OCI-LY7 (cell line): ENCODE results near the gene PSENEN. TPM values are rescaled to one million over a fixed set of nuclear protein-coding genes. Genes with fewer than 3 reads are reported as not detected.

ENCODE experiments used
- BruUV-seq: library from RNA; stranded (reverse); fragments of 400-500 nt; replicated peaks from 2 replicates; lab custom pipeline; 2021; lab: Mats Ljungman, UMichigan
- CTCF ChIA-PET: fragments of 300-600 bp; sonication (Branson Sonifier 250); formaldehyde crosslinking; loops from one replicate; lab custom pipeline; 2022; ENCODE audit warnings: antibody characterized with exemption; ENCODE audit not compliant: unreplicated experiment; lab: Charles Lee
- POLR2A ChIA-PET: fragments of 300-600 bp; sonication (Branson Sonifier 250); formaldehyde crosslinking; loops from one replicate; lab custom pipeline; 2022; ENCODE audit warnings: antibody characterized with exemption; lab: Charles Lee
- DNase-seq: peaks from one replicate; pipeline ENCODE4 v3.0.0-alpha.2; 2015; ENCODE audit warnings: low spot score
- H2AFZ ChIP-seq: fragments of 200-600 bp; sonication (generic), shearing (Covaris generic); 2 replicates; pipeline ENCODE4 v1.6.1; 2014; ENCODE audit warnings: mild to moderate bottlenecking, antibody characterized with exemption, low read length, moderate library complexity
- H3K27ac ChIP-seq: fragments of 200-600 bp; sonication (generic); 2 replicates; pipeline ENCODE4 v1.5.1; 2014; ENCODE audit warnings: mixed run types, low read depth, mild to moderate bottlenecking, moderate library complexity, low read length, inconsistent platforms; ENCODE audit not compliant: poor library complexity, severe bottlenecking
- H3K36me3 ChIP-seq: fragments of 200-600 bp; sonication (generic); 2 replicates; pipeline ENCODE4 v1.6.1; 2014; ENCODE audit warnings: mild to moderate bottlenecking, antibody characterized with exemption, low read length, moderate library complexity, mixed read lengths; ENCODE audit not compliant: insufficient read depth
- H3K4me1 ChIP-seq: fragments of 200-600 bp; sonication (generic); 2 replicates; pipeline ENCODE4 v1.5.1; 2014; ENCODE audit warnings: mild to moderate bottlenecking, low read length; ENCODE audit not compliant: insufficient read depth, poor library complexity, severe bottlenecking
- H3K4me2 ChIP-seq: fragments of 200-600 bp; sonication (generic); 2 replicates; pipeline ENCODE4 v1.6.1; 2014; ENCODE audit warnings: mild to moderate bottlenecking, low read length
- H3K4me3 ChIP-seq: fragments of 200-600 bp; sonication (generic); 2 replicates; pipeline ENCODE4 v1.5.1; 2014; ENCODE audit warnings: mild to moderate bottlenecking, low read depth, low read length; ENCODE audit not compliant: poor library complexity, severe bottlenecking
- H3K79me2 ChIP-seq: fragments of 200-600 bp; sonication (generic); 2 replicates; pipeline ENCODE4 v1.6.1; 2016; ENCODE audit warnings: low read depth, mild to moderate bottlenecking, low read length, moderate library complexity, mixed read lengths; ENCODE audit not compliant: insufficient read depth
- H3K9me2 ChIP-seq: fragments of 200-600 bp; sonication (generic); 2 replicates; pipeline ENCODE4 v1.6.1; 2016; ENCODE audit warnings: mild to moderate bottlenecking, low read length, mixed read lengths; ENCODE audit not compliant: insufficient read depth
- H3K9me3 ChIP-seq: fragments of 200-600 bp; sonication (generic); 2 replicates; pipeline ENCODE4 v1.6.1; 2014; ENCODE audit warnings: mild to moderate bottlenecking, mixed run types, low read length, mixed read lengths
- H4K20me1 ChIP-seq: fragments of 200-600 bp; sonication (generic); 2 replicates; pipeline ENCODE4 v1.6.1; 2014; ENCODE audit warnings: mild to moderate bottlenecking, antibody characterized with exemption, low read length, moderate library complexity, mixed read lengths; ENCODE audit not compliant: insufficient read depth
- EZH2phosphoT487 ChIP-seq: fragments of 200-600 bp; sonication (generic); IDR thresholded peaks from 2 replicates; pipeline ENCODE4 v1.6.1; 2018; ENCODE audit warnings: low read depth, borderline replicate concordance, mild to moderate bottlenecking, mixed run types, antibody characterized with exemption, low read length, moderate library complexity, mixed read lengths
- intact Hi-C: fragments of 100-400 bp; cut with micrococcal nuclease; formaldehyde crosslinking; loops from one replicate; pipeline ENCODE4 v1.10.0; 2022; ENCODE audit not compliant: unreplicated experiment
- total RNA-seq, 2 experiments: library from RNA; depleted of rRNA in 1 of 2; stranded (reverse); fragments of >200 nt in 1 of 2; shearing (Covaris generic) in 1 of 2; gene quantifications; 2 replicates each; pipeline ENCODE4 v1.2.3, GENCODE V29; 2014 to 2022
- TF ChIP-seq, protein P1 (sequence below): fragments of 200-600 bp; sonication (generic); conservative IDR thresholded peaks from 2 replicates; pipeline ENCODE4 v1.5.1; 2014; ENCODE audit warnings: mild to moderate bottlenecking, antibody characterized with exemption, low read length, moderate library complexity, mixed read lengths

Gene PSENEN
- total RNA-seq, 2 experiments from 2014 or later = 25.7 to 51.0 TPM

DNA sequence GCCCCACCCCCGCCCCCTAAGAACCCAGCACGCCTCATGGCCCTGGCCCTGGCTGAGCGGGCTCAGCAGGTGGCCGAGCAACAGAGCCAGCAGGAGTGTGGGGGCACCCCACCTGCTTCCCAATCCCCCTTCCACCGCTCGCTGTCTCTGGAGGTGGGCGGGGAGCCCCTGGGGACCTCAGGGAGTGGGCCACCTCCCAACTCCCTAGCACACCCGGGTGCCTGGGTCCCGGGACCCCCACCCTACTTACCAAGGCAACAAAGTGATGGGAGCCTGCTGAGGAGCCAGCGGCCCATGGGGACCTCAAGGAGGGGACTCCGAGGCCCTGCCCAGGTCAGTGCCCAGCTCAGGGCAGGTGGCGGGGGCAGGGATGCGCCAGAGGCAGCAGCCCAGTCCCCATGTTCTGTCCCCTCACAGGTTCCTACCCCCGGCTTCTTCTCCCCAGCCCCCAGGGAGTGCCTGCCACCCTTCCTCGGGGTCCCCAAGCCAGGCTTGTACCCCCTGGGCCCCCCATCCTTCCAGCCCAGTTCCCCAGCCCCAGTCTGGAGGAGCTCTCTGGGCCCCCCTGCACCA lies 41.9 kb downstream of the PSENEN start:
- H3K4me3 ChIP-seq = no peak overlapping the region
- H3K9me3 ChIP-seq = no peaks in the 10 kb centered on the region
- POLR2A ChIA-PET = no interaction called here
- TF ChIP-seq, protein P1, sequence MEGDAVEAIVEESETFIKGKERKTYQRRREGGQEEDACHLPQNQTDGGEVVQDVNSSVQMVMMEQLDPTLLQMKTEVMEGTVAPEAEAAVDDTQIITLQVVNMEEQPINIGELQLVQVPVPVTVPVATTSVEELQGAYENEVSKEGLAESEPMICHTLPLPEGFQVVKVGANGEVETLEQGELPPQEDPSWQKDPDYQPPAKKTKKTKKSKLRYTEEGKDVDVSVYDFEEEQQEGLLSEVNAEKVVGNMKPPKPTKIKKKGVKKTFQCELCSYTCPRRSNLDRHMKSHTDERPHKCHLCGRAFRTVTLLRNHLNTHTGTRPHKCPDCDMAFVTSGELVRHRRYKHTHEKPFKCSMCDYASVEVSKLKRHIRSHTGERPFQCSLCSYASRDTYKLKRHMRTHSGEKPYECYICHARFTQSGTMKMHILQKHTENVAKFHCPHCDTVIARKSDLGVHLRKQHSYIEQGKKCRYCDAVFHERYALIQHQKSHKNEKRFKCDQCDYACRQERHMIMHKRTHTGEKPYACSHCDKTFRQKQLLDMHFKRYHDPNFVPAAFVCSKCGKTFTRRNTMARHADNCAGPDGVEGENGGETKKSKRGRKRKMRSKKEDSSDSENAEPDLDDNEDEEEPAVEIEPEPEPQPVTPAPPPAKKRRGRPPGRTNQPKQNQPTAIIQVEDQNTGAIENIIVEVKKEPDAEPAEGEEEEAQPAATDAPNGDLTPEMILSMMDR = no peak
- no peak for TF ChIP-seq EZH2phosphoT487
- H3K27ac ChIP-seq = no peak overlapping the region
- CTCF ChIA-PET = no interaction called here
- no peak overlapping the region for H3K4me2 ChIP-seq
- no peak overlapping the region for H2AFZ ChIP-seq
- no peaks in the 10 kb centered on the region for H3K4me1 ChIP-seq
- H3K9me2 ChIP-seq = no peaks in the 10 kb centered on the region
- H4K20me1 ChIP-seq = no peaks in the 10 kb centered on the region
- DNase-seq = no peak
- BruUV-seq = no TSS peak
- intact Hi-C loops = no loop called here
- no peaks in the 10 kb centered on the region for H3K79me2 ChIP-seq
- no peaks in the 10 kb centered on the region for H3K36me3 ChIP-seq

DNA sequence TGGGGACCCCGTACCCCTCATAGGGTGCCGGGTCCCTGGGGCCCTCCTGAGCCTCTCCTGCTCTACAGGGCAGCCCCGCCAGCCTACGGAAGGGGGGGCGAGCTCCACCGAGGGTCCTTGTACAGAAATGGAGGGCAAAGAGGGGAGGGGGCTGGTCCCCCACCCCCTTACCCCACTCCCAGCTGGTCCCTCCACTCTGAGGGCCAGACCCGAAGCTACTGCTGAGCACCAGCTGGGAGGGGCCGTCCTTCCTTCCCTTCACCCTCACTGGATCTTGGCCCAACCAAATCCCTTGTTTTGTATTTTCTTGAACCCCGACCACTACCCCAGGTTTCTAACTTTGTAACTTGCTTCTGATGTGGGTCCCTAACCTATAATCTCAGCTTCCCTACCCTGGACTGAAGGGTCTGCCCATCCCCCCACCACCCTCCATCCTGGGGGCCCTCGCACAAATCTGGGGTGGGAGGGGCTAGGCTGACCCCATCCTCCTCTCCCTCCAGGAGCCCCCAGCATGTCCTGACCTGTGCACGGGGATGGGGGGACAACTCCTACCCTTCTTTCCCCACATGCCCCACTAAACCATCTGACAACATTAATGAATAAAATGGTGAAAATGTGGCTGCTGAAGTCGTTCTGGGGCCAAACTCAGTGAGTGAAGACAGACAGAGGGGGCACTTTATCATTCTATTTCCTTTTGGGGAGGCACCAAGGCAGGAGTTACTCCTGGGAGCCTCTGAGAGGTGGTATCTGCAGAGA lies 42.9 kb downstream of the PSENEN start:
- H3K27ac ChIP-seq = no peak overlapping the region
- H3K9me2 ChIP-seq = no peaks in the 10 kb centered on the region
- no peaks in the 10 kb centered on the region for H4K20me1 ChIP-seq
- no peak overlapping the region for H3K4me2 ChIP-seq
- TF ChIP-seq EZH2phosphoT487 = no peak
- TF ChIP-seq, protein P1 = no peak
- H3K4me1 ChIP-seq = no peaks in the 10 kb centered on the region
- H3K9me3 ChIP-seq = no peaks in the 10 kb centered on the region
- POLR2A ChIA-PET = no interaction called here
- H3K4me3 ChIP-seq = no peak overlapping the region
- BruUV-seq = TSS peak; percentile 85
- CTCF ChIA-PET = no interaction called here
- no peaks in the 10 kb centered on the region for H3K79me2 ChIP-seq
- DNase-seq = no peak
- H3K36me3 ChIP-seq = no peaks in the 10 kb centered on the region
- no peak overlapping the region for H2AFZ ChIP-seq
- intact Hi-C loops = no loop called here
